HG02571 (cell line): ENCODE data around the gene MTF1.
A peak's percentile ranks its signal among the peaks of the same experiment; 100 is the strongest.

ENCODE experiments used
- ATAC-seq: cut with Tn5 transposase; IDR thresholded peaks from one replicate; pipeline ENCODE4 v1.9.1; 2021; ENCODE audit warnings: mild to moderate bottlenecking, moderate library complexity; ENCODE audit not compliant: unreplicated experiment

Gene MTF1

DNA sequence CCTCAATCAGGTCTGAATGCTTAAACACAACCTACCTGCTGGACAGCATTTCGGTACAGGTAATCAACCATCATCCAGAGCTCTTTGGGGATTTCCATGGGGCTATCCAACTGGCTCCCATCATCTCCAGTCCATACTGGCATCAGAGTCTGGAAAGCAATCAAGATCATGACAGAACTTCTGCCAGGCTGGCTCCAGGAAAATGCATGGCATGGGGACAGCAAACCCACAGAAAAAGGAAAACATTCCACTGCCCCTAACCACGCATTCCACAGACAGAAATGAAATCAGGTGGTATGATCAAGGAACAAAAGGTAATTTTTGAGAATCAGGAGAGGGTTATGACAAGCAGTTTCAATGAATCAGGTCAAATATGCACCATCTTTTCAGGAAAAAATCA, 9.1 kb upstream of the MTF1 start:
- no peak for ATAC-seq

DNA sequence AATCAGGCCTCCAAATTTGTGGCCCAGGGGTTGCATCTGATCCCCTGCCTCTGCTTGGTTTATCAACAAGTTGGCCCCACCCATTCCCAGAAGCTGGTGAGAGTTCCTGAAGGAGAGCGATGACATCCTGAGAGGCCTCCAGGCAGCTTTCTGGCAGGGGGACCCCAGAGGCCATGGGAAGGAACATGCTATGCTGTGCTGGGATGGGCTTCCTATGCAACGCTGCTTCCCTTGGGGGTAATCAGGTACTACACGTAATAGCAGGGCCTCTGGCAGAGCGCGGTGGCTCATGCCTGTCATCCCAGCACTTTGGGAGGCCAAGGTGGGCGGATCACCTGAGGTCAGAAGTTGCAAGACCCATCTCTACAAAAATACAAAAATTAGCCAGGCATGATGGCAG, 8.4 kb upstream of the MTF1 start:
- ATAC-seq, result no peak

DNA sequence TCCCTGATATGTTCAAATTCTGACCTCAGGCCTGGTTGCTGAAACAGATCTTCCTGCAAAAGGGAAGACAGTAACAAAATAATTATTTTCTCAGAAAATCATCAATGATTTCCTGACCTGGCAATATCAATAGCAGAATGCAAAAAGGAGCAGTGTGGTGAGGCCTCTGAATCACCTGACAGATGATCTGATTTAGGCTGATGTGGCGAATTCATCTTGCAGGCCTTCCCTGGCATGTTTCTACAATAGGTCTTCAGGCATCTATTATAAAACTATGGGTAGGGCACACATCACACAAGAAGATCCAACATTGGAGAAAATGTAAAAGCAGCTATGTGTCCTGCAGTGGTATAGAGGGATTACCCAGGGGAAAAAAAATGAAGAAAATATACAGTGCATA, 7.1 kb upstream of the MTF1 start:
- ATAC-seq, result no peak

DNA sequence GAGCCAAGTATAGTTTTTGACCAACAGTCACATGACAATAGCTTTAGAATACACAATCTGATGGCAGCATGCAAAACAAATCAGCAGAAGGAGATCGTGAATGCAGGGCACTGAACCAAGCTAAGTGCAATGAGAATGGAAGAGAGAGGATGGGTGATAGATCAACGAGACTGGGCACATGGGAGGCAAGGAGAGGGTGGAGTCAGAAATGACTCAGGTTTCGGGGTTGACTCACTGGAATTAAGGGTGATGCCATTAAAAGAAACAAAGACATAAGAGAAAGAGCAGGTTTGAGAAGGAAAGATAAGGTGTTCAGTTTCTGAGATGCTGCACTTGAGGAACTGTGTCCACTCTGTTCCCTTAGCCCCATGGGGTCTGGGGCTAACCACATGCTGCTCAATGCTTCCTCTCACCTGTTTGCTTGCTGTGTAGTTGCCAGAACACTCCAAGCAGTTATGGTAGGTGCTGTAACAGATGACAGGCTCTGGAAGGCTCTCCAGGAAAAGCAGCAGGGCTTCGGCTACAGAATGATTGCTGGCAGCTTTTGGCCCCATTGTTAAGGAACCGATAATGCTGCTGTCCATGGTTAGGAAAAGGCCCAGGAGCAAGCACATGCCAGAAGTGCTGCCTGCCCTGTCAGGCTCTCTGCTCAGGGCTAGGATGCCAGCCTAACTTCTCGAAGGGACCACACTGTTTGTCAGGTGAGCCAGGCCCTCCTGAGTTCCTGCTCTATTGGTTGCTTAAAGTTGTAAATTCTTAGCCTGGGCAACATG, 6.1 kb upstream of the MTF1 start:
- no peak for ATAC-seq

DNA sequence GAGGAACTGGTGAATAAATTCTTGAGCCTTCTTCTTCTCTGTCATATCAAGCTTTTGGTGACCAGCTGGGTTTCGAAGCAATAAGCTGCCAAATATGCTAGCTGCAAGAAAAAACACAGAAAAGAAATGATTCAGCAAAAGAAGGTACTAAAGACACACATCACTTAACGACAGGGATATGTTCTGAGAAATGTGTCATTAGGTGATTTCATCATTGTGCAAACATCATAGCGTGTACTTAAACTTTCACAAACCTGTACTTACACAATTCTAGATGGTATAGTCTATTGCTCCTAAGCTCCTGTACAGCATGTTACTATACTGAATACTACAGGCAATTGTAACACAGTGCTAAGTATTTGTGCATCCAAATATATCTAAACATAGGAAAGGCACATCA, 2.9 kb upstream of the MTF1 start:
- no peak for ATAC-seq

DNA sequence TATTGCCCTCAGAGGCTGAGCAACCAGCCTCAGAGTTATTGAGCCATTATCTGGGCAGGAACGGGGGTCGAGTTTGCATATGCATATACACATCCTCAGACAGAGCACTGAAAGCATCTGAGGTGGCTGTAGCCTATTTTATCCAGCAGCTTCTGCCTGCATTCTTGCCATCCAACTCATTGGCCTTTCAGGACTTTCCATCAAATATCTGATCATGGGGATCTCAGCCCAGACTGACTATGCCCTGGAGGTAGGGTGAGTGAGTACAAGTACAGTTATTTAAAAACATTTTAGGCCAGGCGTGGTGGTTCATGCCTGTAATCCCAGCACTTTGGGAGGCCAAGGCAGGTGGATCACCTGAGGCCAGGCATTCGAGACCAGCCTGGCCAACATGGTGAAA, 1.8 kb upstream of the MTF1 start:
- no peak for ATAC-seq

DNA sequence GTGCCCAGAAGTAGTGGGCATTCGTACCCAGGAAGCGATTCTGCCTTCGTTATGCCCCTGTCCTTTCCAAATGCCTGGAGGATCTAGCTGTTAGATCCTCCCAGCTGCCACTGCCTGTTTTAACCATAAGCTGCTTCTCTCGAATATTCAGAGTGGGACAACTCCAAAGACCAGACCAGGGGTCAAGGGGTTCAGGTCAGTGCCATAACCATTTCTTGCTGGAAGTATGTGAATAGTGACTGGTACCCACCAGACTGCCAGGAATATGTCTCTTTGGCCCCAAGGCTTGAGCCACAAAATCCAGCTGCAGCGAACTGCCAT, 914 bp upstream of the MTF1 start:
- no peak for ATAC-seq

DNA sequence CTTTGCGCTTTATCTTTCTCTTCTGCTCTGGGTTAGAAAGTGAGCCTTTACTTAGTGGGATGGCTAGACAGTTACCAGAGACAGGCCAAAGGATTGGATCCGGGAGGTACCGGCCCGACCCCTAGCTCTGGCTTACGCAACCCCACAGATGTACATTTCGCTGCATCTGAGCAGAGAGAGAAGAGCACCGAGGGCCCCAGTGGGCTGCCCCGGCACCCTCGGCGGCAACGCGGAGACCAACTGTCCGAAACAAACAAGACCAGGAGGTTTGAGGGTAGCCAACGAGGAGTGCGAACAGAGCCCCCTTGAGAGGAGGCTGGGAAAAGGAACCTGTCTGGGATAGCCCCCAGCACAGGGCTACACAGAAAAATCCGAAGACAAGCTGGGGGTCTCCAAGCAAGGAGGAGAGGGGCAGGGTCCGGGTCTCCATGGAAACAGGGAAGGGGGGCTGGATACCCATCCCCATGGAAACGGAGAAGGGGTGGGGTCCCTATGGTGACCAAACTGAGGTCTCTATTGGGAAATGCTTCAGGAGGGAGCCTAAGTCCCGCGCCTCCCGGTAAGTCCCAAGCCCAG, 373 bp downstream of the MTF1 start:
- peak; percentile 20 for ATAC-seq

DNA sequence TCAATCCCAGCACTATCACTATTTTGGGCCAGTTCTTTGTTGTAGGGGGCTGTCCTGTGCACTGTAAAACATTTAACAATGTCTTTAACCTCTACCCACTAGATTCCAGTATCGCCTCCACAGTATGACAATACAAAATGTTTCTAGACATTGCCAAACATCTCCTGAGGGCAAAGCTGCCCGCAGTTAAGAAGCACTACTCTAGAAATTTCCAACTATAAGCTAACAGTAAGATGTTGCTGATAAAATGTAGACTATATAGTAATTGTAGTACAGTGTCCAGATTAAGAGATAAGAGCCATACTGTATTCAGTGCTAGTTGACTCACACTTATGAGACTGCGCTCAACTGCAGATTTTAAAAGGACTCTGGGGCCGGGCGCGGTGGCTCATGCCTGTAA, 5.0 kb downstream of the MTF1 start:
- no peak for ATAC-seq

DNA sequence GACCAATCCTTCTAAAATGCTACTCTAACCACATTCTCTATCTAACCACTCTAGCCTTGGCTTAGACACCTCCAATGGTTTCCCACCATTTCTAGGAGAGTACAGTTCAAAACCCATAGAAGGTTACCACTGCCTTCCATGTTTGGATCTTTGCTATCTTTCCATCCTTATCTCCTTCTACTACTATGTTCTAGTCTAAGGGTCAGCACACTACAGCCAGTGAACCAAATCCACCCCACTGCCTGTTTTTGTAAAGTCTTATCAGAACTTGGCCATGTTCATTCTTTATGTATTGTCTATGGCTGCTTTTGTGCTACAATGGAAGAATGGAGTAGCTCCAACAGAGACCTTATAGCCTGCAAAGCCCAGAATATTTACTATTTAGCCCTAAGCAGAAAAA, 6.2 kb downstream of the MTF1 start:
- ATAC-seq, result no peak

DNA sequence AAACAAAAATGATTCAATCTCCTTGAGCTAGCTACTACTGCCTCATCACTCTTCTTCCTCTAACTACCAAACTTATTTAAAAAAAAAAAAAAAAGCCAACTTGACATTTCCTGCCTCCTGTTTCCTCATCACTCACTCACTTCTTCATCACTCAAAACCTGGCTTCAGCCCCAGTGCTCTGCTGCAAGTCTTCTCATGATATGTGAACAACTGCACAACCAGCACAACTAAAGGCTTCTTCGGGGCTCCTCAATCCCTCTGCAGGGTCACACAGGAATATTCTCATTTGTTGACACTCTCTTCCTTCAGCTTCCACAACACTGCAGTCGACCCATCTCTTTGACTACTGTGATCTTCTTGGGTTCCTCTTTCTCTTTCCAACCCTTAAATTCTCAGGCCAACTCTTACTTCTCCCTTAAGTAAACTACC, 7.6 kb downstream of the MTF1 start:
- no peak for ATAC-seq

DNA sequence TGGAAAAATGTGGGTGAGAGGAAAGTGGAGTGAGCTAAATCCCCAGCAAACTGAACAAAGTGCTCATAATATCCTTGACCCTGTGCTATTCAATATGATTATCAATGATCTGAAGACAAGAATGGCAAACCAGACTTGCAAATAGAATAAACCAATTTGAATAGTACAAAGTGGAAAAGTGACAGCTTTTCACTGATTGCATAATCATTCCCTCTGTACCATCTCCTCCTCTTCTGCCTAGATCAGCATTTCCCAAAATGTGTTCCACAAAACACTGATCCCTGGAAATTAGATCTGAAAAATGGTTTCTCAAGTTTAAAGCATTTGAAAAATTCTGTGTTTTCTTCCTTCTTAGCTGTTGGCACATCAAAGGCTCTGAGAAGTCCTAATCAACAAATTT, 8.1 kb downstream of the MTF1 start:
- ATAC-seq, result no peak

DNA sequence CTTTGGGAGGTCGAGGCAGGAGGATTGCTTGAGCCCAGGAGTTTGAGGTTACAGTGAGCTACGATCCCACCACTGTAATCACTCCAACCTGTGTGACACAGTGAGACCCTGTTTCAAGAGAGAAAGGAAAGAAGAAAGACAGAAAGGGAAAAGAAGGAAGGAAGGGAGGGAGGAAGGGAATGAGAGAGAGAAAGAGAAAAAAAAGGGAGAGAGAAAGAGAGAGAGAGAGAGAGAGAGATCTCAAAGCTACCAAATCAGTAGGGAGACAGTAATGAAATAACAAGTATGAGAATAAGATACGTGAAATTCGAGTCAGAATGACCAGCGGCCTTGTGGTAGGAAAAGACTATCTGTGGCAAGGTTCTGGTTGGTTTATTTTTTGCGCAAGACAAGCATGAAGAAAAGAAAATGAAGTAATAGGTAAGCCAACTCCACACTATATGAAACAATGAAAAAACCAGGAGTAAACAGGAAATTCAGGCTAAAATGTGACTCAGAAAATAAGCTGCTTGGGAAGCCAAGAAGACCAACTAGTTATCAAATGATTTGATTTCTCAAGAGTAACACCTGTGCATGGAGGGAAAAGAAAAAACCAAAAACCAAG, 8.9 kb downstream of the MTF1 start:
- no peak for ATAC-seq

DNA sequence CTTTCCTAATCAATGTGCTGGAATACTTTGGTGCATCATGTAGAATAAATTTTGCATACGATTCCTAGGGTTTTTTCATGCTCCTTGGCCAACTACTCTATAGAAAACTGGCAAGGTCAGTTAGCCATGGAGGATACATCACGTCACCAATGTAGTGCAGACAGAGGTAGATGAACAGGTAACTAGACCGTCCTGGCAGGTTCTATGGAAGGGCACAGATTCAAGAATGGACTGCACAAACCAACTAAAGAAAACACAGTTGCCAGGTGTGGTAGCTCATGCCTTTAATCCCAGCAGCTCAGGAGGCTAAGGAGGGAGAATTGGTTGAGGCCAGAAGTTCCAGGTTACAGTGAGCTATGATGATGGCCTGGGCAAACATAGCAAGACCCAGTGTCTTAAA, 9.9 kb downstream of the MTF1 start:
- ATAC-seq, result no peak

DNA sequence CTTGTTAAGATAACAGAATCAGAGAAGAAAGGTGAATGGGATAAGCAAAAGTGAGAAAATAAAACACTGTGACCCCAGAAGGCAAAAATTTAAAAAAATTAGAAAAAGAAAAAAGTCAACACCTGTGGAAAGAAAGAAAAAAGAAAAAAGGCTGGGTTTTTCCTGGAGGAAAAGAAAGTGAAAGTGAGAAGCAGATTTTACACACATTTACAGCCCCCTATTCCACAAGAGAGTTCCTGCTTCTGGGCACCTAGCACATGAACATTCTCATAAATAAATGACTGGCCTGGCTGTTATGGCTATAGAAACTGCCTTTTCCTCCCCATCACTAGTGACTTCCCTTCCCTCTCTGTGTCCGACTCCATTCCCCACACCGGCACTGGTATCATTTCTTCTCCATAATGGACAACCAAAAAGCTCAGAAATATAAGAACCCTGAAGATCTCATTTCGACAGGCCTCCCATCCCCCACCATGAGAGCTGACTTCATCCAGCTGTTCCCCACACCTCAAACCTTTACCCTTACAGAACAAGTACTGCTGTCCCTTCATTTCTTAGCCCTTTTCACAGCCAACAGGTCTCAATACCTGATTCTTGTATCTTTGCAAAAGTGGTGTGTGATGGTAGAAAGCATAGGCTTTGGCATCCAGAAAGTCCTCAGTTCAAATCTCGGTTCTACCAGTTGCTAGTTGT, 12.6 kb downstream of the MTF1 start:
- ATAC-seq, result no peak

DNA sequence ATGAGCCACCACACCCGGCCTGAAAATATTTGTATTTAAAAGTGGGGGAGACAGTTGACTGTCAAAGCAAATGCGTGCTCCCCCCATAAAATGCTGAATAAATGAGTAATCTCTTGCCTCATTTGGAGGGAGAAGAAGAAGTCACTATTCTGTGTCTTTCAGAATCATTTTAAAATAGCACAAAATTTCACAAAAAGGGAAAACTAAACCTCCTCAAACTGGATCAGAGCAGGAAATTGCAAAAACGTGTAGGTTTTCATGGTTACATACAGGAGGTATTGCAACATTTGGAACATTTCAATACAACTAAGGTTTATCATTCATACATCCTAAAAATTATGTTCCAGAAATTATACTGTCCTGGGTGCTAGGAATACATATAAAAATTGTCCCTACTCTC, 13.6 kb downstream of the MTF1 start:
- ATAC-seq, result no peak

DNA sequence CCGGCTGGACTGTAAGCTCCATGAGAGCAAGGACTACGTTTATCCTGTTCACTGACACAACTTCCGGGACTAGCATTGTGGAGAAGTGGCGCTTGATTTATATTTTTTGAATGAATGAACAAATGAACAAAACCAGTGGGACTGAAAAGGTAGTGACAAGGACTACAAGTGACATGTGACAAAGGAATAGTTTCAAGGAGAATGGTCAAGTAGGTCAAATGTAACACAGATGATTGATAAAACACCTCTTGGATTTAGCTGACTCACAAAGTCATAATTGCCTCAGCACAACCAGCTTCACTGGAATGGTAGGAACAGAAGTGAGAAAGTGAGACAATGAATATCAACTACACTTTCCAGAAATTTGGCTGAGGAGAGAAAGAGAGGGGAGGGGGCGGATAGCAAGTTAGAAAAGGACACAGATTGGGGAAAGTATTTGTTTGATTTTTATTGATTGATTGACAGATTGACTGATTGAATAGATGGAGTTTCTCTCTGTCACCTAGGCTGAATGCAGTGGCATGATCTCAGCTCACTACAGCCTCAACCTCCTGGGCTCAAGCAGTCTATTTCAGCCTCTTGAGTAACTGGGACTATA, 14.2 kb downstream of the MTF1 start:
- ATAC-seq, result no peak

DNA sequence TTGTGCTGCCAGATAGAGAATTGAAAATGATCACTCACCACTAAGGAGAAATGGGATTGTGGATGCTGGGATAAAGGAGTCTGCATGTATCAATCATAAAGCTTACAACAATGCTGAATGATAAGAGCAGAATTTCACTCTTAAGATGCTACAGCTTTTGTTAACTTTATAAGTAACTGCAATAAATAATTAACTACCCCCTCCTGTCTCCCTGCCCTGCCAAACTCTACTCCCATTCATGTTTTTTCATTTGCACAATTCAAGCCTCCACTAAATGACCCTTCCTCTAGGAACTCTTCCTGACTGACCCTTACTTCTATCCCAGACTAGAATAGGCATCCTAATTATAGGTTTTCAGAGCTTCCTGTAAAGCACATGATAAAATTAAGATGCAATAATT, 14.9 kb downstream of the MTF1 start:
- ATAC-seq, result no peak

DNA sequence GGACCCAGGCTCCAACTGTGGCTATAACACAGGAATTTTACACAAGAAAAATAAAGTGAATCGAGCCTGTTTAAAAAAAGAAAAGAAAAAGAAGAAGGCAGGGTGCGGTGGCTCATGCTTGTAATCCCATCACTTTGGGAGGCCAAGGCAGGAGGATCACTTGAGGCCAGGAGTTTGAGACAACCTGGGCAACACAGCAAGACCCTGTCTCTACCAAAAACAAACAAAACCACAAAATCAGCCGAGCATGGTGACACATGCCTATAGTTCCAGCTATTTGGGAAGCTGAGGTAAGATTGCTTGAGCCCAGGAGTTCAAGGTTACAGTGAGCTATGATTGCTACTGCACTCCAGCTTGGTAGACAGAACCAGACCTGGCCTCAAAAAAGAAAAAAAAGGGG, 17.7 kb downstream of the MTF1 start:
- no peak for ATAC-seq

DNA sequence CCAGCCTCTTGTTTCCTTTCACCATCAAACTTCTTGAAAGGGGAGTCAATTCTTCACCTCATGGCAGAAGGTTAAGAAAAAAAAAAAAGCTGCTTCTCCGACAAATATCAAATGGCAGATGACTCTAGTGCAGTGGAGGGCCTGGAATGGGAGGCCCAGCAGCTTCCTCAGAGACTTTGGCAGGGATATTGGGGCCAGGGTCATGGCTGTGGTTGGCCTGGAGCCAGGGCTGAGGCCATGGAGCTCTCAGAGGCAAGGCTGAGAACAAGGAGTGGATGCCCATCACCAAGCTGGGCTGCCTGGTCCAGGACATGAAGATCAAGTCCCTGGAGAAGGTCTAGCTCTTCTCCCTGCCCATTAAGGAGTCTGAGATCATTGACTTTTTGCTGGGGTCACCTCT, 18.7 kb downstream of the MTF1 start:
- ATAC-seq, result no peak

DNA sequence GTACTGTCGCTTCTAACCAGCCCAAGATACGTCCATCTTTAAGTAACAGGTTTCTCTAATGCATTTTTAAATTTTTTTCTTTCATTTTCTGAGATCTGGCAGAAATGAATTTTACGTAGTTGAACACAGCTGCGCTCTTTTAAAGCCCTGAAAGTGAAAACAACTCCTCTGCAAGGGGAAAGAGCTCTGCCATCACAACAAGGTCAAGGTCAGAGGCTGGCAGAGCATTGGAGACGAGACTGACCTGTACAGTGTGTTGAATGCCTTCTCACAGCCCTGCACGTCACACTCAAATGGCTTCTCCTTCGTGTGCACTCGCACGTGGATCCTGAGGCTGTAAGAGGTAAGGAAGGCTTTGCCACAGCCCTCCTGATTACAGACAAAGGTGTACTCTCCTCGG, 19.7 kb downstream of the MTF1 start:
- no peak for ATAC-seq

DNA sequence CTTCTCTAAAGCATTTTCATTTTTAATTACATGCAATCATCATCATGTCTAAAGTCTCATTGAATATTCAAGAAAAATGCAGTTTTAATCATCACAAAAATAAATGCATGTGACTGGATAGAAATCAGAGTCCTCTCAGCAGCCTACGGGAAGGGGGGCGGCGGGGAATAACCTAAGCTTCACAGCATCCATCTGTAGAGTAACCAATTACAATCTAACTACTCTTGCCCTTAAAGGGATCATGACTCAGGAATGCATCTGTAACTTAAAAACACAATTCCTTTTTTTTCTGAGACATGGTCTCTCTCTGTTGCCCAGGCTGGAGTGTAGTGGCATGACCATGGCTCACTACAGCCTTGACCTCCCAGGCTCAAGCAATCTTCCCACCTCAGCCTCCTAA, 22.6 kb downstream of the MTF1 start:
- ATAC-seq, result no peak
